Activated CD8-positive, alpha-beta memory T cell treated with anti-CD3 and anti-CD28 coated beads, Interleukin-2, amount 50 U/mL, for 4 hours (primary cell): ENCODE measurements around the gene LCE2D.

Experiments used
- DNase-seq: peaks from one replicate; pipeline ENCODE4 v3.0.0-alpha.2; 2020

The LCE2D gene

GRCh38 chr1:152697701-152698600 lies 34.8 kb downstream of the LCE2D start, which contains the start of gene LCE2A:
Gene LCE2A (plus strand): TSS chr1:152698345. CDS start chr1:152698902, 557 bp downstream.
- DNase-seq, result no peak

DNA sequence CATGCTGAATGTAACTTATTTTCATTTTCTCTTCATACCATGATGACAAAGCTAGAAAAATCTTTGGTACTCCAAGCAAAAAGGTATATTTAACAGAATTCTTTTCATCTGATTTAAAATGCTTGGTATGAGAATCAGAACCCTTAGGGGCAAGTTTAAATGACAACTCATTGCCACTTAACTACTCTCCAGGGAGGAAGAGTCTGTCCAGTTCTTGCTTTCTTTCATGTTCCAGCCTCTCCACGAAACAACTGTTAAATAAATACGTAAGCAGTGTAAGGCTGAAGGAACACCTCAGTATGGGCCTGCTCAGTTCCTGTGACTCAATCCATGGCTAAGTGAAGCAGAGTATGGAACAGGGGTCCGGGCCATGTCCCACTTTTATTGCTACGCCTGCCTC lies 36.6 kb downstream of the LCE2D start:
- DNase-seq, result no peak

DNA sequence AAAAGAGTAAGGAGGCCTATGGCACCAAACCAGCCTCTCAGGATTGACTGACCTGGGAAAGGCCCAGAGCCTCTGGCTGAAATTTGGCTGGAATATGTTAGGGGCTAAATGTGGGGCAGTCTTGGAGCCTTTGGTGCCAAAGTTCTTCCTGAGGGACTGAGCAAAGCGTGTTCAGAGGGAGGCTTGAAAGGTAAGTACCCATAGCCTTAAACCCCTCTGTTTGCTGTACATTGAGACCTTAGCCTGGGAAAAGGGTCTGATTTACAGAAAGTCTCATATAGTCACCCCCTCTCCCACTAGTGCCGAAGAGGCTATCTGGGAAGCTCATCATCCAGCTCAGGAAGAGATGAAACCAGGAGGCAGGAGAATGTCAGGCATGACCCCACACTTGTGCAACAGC lies 44.7 kb downstream of the LCE2D start, which contains the start of gene LCE4A:
Gene LCE4A (plus strand): TSS at position 301 of the 400 bp plus-strand sequence. CDS start 916 bp downstream, outside the sequence.
- DNase-seq, result no peak
